GM21723 (cell line): Measurements from ENCODE around the gene VWA1.
"Not testable (repeated sequence)": the region's sequence is repeated elsewhere in the genome, so short reads cannot be mapped to it uniquely, and the experiment has no call there.

Experiments used
- ATAC-seq: cut with Tn5 transposase; IDR thresholded peaks from one replicate; pipeline ENCODE4 v1.9.1; 2021; ENCODE audit warnings: mild to moderate bottlenecking, moderate library complexity; ENCODE audit not compliant: unreplicated experiment

The VWA1 gene

DNA sequence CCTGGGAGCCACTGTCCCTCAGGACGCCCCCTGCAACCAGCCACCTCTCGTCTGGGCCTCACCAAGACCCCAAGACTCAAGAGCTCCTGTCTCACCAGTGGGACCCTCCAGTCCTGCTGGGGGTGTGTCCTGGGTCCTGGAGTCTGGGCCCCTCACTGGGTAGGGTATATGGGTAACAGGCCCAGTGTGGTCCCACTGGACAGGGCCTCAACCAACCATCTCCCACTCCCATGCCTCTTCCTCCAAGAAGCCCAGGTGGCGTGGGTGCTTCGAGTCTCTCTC is 725 bp upstream of the VWA1 start:
- ATAC-seq, result no peak

GRCh38 chr1:1435911-1436629 is 580 bp downstream of the VWA1 start:
- no peak for ATAC-seq

DNA sequence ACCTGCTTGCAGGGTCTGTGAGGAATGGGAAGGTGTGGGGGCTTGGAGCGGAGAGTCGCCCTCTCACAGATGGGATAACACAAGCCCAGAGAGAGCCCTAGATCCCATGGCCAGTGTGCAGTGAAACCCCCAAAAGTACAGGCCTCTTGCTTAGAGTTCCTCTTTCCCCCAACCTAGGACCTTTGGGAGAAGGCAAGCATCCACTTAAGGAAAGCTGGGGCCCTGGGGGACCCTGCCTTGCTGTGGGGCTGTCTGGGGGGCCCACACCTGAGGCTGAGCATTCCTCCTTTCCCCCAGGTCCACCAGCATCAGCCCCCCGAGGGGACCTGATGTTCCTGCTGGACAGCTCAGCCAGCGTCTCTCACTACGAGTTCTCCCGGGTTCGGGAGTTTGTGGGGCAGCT is 1.1 kb downstream of the VWA1 start:
- no peak for ATAC-seq

DNA sequence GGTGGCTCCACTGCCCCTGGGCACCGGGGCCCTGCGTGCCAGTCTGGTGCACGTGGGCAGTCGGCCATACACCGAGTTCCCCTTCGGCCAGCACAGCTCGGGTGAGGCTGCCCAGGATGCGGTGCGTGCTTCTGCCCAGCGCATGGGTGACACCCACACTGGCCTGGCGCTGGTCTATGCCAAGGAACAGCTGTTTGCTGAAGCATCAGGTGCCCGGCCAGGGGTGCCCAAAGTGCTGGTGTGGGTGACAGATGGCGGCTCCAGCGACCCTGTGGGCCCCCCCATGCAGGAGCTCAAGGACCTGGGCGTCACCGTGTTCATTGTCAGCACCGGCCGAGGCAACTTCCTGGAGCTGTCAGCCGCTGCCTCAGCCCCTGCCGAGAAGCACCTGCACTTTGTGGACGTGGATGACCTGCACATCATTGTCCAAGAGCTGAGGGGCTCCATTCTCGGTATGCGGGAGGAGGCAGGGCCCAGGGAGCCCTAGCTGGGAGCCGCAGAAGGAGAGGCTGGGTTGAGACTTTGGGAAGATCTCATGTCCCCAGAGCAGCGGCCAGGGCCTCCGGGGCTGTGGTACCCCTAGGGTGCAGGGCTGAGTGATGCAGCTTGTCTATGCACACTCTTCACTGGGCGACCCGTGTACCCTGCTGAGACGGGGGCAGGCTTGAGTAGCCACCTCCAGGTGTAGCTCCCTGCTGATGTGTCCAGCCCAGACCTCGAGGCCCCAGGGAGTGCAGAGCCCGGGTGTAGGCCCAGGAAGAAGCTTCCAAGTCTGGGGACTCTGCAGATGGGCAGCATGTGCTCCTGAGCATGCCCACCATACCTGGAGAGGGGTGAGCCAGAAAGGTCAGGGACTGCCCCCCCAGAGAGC is 1.8 kb downstream of the VWA1 start:
- ATAC-seq, result no peak

GRCh38 chr1:1437904-1438376 is 2.5 kb downstream of the VWA1 start:
- no peak for ATAC-seq

DNA sequence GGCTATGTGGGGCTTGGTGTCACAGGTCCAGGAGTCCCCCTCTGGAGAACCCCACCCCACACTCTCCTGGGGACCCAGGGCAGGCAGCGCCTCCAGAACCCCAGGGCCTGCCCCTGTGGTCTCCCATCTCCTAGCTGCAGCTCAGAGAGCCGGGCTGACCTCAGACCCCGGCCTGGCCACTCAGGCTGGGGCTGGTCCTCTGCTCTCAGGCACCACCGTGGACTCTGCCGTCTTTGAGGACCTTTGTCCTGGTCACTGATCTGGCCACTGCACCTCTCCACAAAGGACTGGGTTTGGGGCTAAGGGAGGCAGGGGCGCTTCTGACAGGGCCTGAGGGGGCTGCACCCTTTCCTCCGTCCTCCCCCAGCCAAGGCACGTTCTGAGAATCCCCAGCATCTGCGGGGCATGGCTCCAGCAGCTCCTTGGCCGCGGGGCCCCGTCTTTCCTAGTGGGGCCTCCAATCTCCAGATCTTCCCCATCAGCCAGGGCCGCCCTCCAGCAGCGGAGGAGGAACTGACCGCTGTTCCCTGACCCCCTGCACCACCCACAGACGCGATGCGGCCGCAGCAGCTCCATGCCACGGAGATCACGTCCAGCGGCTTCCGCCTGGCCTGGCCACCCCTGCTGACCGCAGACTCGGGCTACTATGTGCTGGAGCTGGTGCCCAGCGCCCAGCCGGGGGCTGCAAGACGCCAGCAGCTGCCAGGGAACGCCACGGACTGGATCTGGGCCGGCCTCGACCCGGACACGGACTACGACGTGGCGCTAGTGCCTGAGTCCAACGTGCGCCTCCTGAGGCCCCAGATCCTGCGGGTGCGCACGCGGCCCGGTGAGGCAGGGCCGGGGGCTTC is 3.3 kb downstream of the VWA1 start:
- ATAC-seq, result no peak

DNA sequence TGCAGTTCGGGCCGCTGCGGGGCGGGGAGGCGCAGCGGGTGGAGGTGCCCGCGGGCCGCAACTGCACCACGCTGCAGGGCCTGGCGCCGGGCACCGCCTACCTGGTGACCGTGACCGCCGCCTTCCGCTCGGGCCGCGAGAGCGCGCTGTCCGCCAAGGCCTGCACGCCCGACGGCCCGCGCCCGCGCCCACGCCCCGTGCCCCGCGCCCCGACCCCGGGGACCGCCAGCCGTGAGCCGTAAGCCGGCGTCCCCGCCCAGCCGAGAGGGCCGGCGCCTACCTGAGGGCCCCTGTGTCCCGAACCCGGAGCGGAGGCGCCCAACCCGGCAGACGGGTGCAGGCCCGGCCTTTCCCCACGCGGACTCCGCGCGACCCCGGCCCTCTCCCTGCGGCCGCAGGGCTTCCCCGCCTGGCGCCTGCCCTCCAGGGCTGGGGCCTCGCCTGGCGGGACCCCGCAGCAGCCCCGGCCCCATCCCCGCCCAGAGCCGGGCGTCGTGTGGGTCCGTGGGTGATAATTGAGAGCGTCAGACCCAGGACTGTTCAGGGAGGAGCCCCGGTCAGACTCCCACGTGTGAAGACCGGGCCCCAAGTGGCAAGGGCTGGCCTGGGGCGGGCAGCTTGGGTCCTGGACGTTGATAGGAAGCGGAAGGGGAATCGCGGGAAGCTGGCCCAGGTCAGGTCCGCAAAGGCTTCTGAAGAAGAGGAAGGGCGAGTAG is 4.2 kb downstream of the VWA1 start:
- ATAC-seq, result no peak

DNA sequence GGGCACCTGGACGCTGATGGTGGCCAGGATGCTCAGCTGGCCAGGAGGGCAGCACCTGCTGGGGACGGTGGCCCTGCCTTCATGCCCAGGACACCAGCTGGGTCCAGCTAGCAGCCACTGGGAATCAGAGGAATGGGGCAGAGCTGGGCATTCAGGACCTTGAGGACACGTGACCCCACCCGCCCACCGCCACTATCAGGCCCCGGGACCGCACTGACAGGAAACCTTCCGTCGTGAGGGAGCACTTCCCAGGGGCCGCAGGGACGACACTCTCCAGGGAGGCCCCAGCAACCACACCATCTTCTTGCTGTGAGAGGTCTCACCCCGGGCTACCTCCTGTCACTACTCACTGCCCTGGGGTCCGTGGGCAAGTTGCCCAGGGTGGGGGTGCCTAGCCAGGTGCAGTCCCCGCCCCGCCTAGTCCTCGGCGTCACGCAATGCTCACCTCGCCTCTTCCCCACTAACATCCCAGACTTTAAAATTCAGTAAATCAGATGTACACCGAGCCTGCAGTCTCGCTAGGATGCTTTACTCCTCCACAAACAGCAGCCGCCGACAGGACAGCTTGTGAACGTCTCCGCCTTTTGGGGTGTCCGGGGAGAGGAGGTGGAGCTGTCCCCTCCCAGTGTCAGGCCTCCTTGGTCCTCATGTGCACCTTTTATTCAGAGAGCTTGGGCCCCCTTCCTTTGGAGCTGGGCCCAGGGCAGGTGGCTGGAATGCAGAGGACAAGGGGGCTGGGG is 4.9 kb downstream of the VWA1 start:
- ATAC-seq, result no peak

- no peak for ATAC-seq
These were observed 5.8 kb downstream of the VWA1 start for GRCh38 chr1:1441002-1441888.

DNA sequence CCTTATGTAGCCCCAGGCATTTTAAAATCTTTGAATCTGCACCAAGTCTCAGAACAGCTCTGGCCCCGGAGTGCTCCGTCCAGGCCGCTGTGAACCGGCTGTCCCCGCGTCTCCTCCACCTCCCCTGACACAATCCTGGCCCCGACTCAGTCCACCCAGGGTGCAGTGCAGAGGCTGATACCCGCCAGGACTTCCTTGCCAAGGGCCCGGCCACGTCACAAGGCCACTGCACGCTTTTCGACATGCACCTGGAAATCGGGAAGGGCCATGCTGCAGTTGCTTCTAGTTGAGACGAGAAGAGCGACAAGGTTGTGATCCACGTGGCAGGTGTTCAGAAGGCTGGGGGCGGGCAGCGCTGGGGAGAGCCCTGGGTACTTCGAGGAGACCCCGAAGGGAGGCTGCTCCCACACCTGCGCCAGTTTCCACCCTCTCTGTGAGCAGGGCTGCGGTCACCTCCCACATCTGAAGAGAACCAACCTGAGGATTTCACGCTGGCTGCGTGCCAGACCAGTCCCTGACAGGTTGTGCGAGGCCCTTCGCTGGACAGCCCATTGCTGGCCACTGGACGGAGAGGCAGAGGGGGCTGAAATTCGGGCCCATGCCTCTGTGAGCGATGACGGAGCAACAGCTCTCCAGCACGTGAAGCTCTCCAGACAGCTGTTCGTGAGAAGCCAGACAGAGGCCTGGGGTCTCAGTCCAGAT is 6.7 kb downstream of the VWA1 start:
- no peak for ATAC-seq

GRCh38 chr1:1446631-1447030 is 11.1 kb downstream of the VWA1 start:
- not testable (repeated sequence) for ATAC-seq

DNA sequence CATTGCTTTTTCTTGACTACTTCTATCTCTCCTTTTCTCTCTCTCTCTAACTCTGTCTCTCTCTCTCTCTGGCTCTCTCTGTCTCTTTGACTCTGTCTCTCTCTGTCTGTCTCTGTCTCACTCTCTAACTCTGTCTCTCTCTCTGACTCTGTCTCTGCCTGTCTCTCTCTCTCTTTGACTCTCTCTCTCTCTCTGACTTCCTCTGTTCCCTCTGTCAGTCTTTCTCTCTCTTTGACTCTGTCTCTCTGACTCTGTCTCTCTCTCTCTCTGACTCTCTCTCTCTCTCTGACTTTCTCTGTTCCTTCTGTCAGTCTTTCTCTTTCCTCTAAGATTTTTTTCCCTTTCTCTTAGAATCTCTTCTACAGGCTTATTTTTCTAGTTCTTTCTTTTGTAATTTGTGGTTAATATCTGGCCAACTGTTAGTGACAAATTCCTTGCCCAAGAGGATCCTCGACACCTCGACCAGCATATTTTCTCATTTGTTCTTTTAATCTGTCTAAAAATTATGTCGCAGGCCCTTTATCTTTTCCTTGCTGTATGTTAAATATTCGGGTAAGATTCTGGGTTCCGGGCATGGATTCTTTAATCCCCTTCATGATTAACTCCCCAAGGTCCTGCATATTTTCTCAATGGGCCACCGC is 13.7 kb downstream of the VWA1 start, which contains the start of gene ATAD3C:
Gene ATAD3C, plus strand, starts transcription at position 591 of the 641 bp plus-strand sequence. CDS start 995 bp downstream, outside the sequence.
- no peak for ATAC-seq

- not testable (repeated sequence) for ATAC-seq
These were observed 15.1 kb downstream of the VWA1 start for GRCh38 chr1:1450616-1451015.

DNA sequence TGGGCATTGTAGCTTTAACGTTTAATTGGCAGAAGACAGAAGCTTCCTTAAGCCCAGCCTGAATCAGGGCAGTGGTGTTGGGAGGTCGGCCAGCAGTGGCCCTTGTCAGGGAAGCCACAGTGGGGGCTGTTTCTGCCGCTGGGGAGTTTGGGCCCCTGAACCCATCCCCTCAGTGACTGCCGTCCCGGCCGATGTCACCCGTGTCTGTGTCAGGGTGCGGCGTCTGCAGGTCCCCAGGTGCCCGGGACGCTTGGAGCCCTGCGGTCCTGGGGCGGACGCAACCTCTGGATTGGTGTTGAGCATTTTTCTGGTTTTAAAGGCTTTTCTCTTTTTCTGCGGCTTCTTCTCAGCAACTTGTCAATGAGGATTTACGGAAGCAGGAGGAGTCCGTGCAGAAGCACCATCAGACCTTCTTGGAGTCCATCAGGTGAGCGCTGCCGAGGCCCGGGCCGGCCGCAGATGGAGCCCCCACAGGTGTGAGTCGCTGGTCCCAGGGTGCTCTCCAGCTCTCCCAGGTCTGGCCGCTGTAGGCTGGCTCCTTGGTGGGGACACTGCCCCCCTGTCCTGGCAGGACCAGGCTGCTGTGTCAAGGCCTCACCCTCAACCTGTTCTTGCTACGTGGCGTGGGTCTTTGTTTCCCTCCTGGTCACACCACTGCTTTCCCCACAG is 16.3 kb downstream of the VWA1 start:
- ATAC-seq, result no peak

- not testable (repeated sequence) for ATAC-seq
These were observed 16.9 kb downstream of the VWA1 start for GRCh38 chr1:1452365-1452739.

GRCh38 chr1:1452882-1453281 is 17.4 kb downstream of the VWA1 start:
- no peak for ATAC-seq

DNA sequence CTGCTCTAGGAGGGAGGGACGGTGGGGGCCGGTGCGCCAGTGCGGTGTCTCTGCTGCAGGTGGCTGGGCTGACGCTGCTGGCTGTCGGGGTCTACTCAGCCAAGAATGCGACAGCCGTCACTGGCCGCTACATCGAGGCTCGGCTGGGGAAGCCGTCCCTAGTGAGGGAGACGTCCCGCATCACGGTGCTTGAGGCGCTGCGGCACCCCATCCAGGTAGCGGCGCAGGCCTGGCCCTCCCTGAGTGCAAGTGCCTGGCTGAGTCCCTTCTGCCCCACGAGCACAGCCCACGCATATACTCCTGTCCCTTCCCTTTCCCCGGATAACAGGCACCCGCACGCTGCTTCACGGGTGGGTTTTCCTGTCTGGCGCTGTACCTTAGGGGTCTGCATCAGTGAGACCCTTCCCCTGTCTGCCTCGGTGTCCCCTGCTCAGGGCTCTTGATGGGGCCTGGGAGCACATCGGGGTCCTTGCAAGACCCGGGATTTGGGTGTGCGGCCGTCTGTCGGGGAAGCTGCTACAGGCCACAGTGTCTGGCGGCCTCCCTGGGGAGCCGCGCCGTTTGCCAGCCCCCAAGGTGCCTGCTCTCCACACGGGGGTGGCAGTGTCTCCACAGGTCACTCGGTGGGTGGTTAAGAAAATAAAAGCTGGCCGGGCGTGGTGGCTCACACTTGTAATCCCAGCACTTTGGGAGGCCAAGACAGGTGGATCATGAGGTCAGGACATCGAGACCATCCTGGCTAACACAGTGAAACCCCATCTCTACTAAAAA is 19.0 kb downstream of the VWA1 start:
- ATAC-seq, result not testable (repeated sequence)
